Tongue (tissue), 2 donors: ENCODE measurements around the gene BRDT. TPM values are rescaled to one million over a fixed set of nuclear protein-coding genes. Genes with fewer than 3 reads are reported as not detected.
"Not testable (repeated sequence)": the region's sequence is repeated elsewhere in the genome, so short reads cannot be mapped to it uniquely, and the experiment has no call there.

Experiments
- DNase-seq: peaks from one replicate; pipeline ENCODE4 v3.0.0-alpha.2; 2015
- total RNA-seq: library from RNA; depleted of rRNA; stranded (reverse); fragments of >200 nt; gene quantifications from one replicate; pipeline ENCODE4 v1.2.3, GENCODE V29; 2014

Gene BRDT
- total RNA-seq, 1 donor from 2014 or later: not detected

DNA sequence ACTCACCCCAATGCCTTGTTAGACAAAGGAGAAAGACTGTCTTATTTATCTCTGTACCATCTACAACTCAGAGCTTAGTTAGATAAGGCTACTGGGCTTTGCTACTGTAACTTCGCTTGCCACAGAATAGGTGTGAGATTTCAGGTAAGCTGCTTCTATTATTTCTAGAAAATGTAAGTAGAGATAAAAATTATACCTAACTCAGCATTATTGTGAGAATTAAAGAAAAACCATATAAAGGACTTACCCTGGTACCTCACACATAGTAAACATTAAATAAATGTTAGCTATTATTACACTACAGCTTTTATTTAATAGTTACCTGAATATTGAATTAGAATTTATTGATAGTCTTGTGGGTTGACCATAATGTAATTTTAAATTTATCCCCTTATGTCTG is 44.1 kb downstream of the BRDT start:
- DNase-seq: no peak

DNA sequence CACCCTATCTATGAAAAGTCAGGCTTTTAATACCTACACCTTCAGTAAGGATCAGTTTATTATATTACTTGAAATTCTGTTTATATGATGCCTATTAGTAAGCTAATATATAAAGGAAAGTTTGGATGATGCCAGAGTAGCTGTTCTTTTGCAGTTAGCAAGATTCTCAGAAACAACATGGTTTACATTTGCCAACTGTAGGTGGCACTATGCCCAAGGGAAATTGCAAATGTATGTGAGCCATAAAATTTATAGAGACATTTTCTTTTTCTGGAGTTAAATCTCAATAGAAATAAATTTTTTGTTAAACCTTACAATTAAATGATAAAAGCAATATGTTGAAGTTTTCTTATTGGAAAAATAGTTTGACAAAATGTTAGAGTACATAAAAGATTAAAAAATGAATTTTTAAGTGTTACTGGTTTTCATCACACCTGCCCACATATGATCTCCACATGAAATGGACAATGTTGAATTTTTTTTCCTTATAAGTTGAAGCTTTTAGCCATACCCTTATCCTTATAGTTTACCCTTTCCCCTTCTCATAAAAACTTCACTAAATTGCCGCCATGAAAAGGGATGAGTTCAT is 48.5 kb downstream of the BRDT start:
- DNase-seq: peak; percentile 67

DNA sequence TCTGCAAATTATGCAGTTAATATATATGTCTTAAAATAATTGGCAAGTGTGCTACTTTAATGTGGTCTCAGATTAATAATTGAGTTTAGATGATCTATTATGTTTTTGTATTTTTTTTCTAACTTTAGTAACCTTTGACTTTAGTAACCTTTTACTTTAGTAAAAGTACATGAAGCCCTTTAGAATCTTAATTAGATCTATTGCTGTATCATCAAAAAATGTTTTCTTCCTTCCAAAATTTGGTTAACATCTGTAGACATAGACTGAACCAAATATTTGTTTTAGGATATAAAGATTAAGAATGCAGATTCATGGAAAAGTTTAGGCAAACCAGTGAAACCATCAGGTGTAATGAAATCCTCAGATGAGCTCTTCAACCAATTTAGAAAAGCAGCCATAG is 54.9 kb downstream of the BRDT start:
- DNase-seq: no peak

DNA sequence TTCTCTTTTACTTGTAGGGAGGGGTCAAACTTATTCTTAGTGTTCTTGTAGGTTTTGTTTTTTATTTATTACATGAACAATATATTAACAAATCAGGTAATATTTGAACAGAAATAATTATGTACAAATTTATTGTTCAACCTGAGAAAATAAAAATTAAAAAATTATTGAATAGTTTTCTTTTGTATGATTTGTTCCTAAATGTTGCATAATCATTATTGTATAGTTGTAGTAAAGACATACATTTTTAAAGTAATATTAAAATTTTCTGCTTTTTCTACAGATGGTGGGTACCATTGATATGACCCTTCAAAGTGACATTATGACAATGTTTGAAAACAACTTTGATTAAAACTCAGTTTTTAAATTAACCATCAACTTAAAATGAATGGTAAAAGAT is 64.7 kb downstream of the BRDT start:
- no peak for DNase-seq

DNA sequence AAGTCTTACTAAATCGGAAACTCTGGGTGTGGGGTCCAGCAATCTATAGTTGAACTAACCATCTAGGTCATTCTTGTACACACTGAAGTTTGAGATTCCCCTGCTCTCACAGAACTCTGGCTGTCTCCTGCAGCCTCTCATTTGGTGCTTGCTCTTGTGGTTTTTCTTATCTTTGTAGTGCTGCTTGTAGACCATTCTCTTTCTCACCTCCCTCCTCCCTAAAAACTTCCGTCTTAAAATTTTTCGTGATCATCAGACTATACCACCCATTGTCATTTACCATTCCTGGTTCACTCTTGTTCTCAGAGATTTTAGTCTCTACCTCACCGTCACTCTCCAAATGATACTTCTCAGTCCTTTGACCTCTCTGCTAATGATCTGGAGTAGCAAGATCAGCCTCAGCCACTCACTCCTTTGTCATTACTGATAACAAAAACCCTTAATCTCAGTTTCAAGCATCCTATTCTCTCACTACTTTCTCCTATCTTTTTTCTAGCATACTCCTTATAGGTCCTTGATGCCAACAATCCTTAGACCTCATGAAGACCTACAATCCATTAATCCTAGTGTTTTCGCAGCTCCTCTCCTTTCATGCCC is 67.6 kb downstream of the BRDT start:
- no peak for DNase-seq

DNA sequence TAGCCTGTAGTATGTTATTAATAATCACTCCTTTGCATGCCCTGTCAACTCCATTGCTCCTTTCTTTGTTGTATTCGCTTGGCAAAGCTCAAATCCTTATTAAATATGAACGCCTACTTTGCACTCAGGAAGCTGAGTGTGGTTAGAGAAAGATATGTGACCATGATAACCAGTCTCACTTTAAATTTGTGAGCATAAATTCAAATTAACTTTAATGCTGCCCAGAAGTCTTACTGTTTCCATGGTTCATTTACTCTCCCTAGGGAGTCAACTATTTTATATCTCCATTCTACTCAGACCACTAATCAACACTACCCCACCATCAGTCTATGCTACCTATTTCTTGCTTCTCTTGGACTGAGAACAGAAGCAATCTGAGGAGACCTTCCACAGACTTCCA is 68.5 kb downstream of the BRDT start:
- no peak for DNase-seq

DNA sequence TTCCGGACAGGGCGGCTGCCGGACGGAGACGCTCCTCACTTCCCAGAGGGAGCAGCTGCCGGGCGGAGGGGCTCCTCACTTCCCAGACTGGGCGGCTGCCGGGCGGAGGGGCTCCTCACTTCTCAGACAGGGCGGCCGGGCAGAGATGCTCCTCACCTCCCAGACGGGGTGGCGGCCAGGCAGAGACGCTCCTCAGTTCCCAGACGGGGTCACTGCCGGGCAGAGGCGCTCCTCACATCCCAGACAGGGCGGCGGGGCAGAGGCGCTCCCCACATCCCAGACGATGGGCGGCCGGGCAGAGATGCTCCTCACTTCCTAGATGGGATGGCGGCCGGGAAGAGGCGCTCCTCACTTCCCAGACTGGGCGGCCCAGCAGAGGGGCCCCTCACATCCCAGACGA is 76.8 kb downstream of the BRDT start:
- DNase-seq: not testable (repeated sequence)

DNA sequence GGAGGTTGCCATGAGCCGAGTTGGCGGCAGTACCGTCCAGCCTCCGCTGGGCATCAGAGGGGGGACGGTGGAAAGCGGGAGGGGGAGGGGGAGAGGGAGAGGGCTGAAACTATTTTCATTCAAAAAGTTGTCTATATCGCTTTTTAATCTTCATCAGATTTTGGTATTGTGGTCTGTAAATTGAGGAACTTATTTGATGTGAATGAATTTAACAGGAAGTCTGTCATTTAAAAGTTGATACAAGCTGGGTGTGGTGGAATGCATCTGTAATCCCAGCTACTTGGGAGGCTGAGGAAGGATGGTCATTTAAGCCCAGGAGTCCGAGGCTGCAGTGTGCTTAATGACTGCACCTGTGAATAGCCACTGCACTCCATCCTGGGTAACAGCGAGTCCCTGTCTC is 77.6 kb downstream of the BRDT start:
- DNase-seq: no peak

DNA sequence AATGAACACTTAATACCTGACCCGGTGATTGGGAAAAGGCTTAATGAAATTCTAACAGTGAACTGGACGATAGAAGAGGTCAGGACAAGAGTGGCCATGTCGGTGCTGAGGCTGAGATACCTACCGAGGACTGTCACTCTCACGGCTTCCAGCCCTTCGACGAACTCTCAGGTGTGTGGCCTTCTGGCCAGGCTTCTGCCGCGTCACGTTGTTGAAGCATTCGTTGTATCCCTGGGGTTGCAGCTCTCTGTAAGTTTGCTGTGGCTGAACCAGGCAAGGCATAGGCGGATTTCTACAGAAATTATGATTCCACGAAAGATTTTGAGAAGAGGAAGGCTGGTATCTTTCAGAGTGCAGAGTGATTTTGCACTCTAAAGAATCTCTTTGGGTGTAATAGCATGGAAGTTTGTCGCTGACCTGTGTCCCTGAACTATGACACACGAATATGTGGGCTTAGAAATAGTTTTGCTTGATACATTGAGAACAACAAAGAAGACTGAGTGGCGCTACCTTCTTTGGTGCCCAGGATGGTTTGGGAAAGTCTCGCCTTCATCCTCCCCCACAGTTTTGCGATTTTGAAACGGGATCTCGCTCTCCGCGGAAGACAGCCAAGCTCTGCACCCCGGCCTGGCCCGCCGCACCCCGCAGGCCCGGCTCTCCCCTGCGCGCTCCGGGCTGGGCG is 80.2 kb downstream of the BRDT start:
- DNase-seq: peak; percentile 2

DNA sequence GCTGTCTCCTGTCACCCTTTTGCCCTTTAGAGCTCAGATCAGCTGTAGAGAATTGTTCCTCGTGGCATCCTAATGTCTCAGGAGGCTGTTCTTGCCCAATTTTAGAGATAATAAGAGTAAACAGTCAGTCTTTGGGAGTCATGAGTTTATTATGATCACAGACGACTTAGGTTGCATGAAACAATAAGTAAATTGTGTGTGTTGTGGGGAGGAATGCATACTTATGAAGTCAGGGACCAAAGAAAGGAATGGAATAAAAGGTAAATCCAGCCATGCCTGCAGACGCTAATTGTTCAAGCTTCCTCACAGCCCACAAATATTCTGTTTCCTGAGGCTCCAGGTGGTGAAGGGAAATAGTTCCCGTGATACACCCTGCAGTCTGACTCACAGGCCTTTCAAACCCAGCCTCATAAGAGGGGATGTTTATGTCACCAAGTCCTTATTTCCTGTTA is 81.5 kb downstream of the BRDT start:
- no peak for DNase-seq

DNA sequence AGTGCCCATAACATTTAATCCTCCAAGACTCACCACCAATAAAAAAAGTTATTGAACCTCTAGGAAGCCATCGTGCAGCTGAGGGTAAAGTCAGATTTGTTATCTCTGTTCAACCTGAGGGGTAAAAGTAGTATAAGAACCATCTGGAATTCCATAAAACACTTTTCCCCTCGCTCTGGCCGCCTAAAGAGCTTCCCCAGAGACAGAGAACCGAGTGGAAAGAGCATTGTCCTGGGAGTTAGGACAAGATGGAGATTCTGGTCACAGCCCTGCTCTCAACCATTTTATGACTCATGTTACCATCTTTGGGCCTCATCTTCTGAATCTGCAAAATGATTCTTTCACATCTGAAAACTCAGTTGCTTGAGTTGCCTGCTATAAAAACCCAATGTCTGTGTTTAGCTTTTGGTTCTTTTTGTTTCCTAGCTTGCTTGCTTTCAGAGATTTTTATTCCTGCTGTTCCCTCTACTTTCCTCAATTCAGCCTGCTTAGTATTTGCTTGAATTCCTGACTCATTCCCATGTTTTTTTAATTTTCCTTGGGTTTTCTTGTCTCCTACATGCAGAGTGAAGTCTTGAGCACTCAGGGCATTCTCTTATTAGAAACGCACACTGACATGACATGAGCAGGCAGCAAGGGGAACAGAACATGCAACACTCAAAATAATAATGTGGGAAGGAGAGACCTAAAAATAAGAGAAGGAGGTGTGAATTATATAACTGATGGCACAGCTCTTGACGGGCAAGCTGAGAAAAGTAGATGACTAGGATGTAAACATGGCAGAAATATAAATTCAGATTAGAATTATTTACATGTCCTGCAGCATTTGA is 82.3 kb downstream of the BRDT start:
- no peak for DNase-seq

DNA sequence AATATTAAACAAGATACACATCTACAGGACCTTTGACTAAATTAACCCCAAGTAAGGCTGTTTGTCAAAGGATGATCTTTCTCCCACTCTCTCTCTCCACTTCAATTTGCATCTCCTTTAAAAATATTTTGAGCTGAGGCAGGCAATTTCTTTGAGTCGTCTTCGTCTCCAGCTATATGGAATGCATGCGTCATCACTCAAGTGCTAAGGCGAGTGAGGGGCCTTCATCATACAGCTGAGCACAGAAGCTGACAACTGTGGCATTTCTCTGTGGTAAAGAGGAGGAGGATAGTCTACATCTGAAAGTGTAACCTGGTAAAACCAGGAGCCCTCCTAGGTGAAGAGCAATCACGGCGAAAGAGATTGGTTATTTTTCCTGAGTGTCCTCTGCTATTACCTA is 88.2 kb downstream of the BRDT start:
- no peak for DNase-seq

DNA sequence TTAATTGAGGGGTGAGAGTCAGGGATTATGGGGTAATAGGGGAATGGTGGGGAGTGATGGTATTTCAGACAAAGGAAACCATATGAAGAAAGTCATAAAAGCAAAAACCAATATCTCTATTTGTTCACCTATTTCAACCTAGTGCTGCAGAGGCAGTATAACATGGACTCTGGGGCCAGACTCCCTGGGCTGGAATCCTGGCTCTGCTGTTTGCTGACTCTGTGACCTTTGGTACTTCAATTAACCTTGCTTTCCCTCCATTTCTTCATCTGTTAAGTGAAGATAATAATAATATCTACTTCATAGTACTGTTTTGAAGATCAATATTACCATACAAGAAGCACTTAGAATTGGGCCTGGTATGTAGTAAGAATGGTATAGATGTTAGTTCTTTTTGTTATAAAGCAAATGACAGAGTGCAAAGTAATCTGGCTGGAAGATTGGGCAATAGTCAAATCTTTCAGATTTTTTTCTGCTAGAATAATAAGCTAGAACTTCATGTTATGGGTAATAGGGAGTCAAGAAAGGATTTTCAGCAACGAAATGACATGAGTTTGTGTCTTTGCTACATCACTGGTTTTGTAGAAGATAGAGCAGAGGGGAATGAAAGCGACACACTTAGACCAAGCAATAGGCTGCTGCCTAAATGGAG is 89.6 kb downstream of the BRDT start:
- DNase-seq: no peak

DNA sequence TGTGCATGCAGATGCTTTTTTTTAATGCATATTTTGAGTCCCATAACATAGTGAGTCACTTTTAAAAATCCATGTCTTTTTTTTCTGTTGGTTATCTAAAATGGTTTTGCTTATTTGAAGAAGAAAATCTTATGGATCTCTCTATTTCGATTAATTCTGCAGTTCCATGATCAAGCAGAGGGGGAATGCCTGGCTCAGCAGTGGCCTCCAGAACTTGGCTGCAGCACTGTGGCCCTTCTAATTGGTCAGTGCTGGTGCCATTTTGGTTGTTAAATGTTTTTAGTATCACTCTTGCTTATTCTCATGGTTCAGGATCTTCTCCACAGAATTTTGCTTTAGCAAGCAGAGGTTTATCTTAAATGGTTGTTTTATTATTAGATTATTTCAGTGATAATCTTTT is 91.8 kb downstream of the BRDT start:
- DNase-seq: no peak

DNA sequence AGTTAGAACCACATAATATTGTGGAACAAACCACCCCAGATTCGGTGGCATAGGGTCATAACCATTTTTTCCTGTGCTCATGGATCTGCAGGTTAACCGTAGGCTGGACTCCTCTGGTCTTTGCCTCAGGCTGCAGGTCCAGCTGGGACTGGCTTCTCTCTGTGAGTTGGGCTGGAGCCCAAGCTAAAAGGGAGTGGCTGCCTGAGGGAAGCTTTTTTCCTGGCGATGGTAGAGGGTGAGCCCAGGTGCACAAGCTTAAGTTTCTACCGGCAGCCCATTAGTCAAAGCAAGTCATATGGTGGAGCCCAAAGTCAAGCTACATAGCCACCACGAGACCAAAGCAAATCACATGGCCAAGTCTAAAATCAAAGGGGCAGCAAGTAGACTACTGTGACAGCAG is 94.4 kb downstream of the BRDT start:
- no peak for DNase-seq

DNA sequence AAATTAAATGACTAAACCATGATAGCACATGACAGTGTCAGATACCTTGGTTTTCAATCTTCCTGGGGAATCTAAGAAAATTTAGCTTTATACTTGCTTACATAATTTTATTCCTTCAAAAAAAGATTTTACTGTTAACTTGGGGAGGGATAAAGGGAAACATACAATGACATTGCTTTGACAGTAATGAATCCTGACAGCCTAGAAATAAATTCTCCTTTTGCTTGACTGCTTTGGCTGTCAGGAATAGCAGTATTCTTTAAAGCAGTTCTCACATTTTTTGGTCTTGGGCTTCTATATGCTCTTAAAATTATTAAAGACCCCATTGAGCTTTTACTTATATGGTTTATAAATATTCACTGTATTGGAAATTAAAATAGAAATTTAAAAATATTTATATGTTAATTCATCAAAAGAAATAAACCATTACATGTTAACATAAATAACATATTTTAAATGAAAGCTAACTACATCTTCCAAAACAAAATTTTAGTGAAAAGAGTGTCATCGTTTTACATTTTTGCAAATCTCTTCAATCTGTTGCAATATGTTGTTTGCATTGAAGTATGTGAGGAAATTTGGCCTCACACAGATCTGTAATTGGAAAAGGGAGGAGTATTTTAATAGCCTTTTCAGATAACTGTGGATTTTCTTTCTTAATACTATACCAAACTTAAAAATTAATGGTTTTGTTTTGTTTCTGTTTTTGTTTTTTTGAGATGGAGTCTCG is 96.7 kb downstream of the BRDT start:
- no peak for DNase-seq

DNA sequence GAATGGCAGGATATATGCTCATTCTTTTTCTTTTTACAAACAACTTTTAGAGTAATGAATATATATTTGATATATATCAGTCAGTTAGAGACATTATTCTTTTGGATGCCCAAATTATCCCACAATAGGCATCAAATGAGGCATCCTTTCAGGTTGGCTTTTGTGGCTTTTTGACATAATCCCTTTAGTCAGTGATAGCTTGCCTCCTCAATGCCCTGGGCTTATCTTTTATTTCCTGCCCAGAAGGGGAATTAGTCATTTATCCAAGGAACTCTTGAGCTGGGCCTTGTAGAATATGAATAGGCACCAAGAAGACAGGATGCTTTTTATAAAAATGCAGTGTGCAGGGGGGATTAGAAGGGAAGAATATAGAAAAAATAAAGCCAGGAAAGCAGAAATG is 102.7 kb downstream of the BRDT start:
- no peak for DNase-seq
